GM21526 (cell line): ENCODE data around the gene RBCK1.
"Not testable (repeated sequence)": the region's sequence is repeated elsewhere in the genome, so short reads cannot be mapped to it uniquely, and the experiment has no call there.

ENCODE experiments used
- ATAC-seq: cut with Tn5 transposase; IDR thresholded peaks from one replicate; pipeline ENCODE4 v1.9.1; 2021; ENCODE audit warnings: moderate library complexity; ENCODE audit not compliant: unreplicated experiment, low FRiP score

The RBCK1 gene

GRCh38 chr20:375265-375889, 32.7 kb upstream of the RBCK1 start:
- no peak for ATAC-seq

- no peak for ATAC-seq
These were observed 32.0 kb upstream of the RBCK1 start for GRCh38 chr20:376089-376488.

- no peak for ATAC-seq
These were observed 31.3 kb upstream of the RBCK1 start for GRCh38 chr20:376750-377149.

GRCh38 chr20:377578-377977, 30.5 kb upstream of the RBCK1 start:
- not testable (repeated sequence) for ATAC-seq

GRCh38 chr20:378961-379336, 29.1 kb upstream of the RBCK1 start:
- ATAC-seq: no peak

GRCh38 chr20:380763-381580, 27.1 kb upstream of the RBCK1 start:
- peak; percentile 38 for ATAC-seq

- peak; percentile 58 for ATAC-seq
These were observed 26.4 kb upstream of the RBCK1 start for GRCh38 chr20:381581-382290.

GRCh38 chr20:382291-383115, 25.6 kb upstream of the RBCK1 start:
- peak; percentile 9 for ATAC-seq

GRCh38 chr20:383889-384288, 24.2 kb upstream of the RBCK1 start:
- no peak for ATAC-seq

- ATAC-seq: no peak
These were observed 23.4 kb upstream of the RBCK1 start for GRCh38 chr20:384723-385122.

GRCh38 chr20:385448-385847, 22.7 kb upstream of the RBCK1 start:
- ATAC-seq: no peak

- ATAC-seq: not testable (repeated sequence)
These were observed 21.5 kb upstream of the RBCK1 start for GRCh38 chr20:386634-387033.

GRCh38 chr20:387520-387919, 20.6 kb upstream of the RBCK1 start:
- ATAC-seq: no peak

GRCh38 chr20:388034-388994, 19.8 kb upstream of the RBCK1 start:
- ATAC-seq: no peak

GRCh38 chr20:389220-389619, 18.9 kb upstream of the RBCK1 start:
- no peak for ATAC-seq

GRCh38 chr20:391041-391711, 16.9 kb upstream of the RBCK1 start:
- no peak for ATAC-seq

- not testable (repeated sequence) for ATAC-seq
These were observed 14.8 kb upstream of the RBCK1 start for GRCh38 chr20:393296-393695.

- no peak for ATAC-seq
These were observed 11.9 kb upstream of the RBCK1 start for GRCh38 chr20:396252-396618.
